ENCODE data around the gene PVALEF.

DNA sequence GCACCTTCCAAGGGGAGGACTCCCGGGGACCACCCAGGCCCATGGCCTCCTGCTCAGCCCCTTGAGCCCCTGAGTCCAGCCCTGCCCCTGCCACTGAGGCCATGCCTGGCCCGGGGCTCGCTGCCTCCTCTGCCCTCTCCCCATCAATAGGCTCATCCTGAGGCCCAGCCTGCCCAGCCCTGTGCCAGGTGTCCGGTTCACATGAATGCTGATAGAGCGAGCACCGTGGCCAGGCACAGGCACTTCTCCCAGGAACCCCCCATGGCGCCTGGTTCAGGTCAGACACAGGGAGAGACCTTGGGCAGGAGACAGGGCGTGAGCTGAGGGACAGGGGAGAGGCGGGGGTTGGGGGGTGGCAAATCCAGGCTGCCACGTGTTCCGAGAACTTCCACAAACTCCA, 2.8 kb upstream of the PVALEF start:
- TF ChIP-seq, protein P1, sequence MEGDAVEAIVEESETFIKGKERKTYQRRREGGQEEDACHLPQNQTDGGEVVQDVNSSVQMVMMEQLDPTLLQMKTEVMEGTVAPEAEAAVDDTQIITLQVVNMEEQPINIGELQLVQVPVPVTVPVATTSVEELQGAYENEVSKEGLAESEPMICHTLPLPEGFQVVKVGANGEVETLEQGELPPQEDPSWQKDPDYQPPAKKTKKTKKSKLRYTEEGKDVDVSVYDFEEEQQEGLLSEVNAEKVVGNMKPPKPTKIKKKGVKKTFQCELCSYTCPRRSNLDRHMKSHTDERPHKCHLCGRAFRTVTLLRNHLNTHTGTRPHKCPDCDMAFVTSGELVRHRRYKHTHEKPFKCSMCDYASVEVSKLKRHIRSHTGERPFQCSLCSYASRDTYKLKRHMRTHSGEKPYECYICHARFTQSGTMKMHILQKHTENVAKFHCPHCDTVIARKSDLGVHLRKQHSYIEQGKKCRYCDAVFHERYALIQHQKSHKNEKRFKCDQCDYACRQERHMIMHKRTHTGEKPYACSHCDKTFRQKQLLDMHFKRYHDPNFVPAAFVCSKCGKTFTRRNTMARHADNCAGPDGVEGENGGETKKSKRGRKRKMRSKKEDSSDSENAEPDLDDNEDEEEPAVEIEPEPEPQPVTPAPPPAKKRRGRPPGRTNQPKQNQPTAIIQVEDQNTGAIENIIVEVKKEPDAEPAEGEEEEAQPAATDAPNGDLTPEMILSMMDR (IDR thresholded peaks at IDR 0.05): no peak
- TF ChIP-seq POLR2A (IDR thresholded peaks at IDR 0.05): no peak

All from uterus (tissue), 2 donors.